H9 (cell line): ENCODE results near the gene IGF2BP2. TPM values are rescaled to one million over a fixed set of nuclear protein-coding genes. Genes with fewer than 3 reads are reported as not detected.

Experiments
- DNase-seq: peaks from one replicate; pipeline ENCODE4 v3.0.0-alpha.2; 2017
- H2AFZ ChIP-seq: one replicate; pipeline ENCODE4 v1.6.1; 2013; ENCODE audit warnings: mild to moderate bottlenecking, low read length, control low read depth, moderate library complexity
- H2AK5ac ChIP-seq: 2 replicates; pipeline ENCODE4 v1.6.1; 2013; ENCODE audit warnings: low read length, control low read depth, mixed read lengths; ENCODE audit not compliant: insufficient read length
- H2BK120ac ChIP-seq: one replicate; pipeline ENCODE4 v1.6.1; 2013; ENCODE audit warnings: low read depth, mild to moderate bottlenecking, low read length, control low read depth, inconsistent platforms; ENCODE audit not compliant: poor library complexity, severe bottlenecking
- H2BK12ac ChIP-seq: 2 replicates; pipeline ENCODE4 v1.6.1; 2013; ENCODE audit warnings: low read length, control low read depth, mixed read lengths, low read depth; ENCODE audit not compliant: insufficient read length
- H2BK15ac ChIP-seq: 2 replicates; pipeline ENCODE4 v1.6.1; 2013; ENCODE audit warnings: low read depth, low read length, control low read depth
- H2BK20ac ChIP-seq: one replicate; pipeline ENCODE4 v1.6.1; 2013; ENCODE audit warnings: low read depth, mild to moderate bottlenecking, low read length, control low read depth, inconsistent platforms; ENCODE audit not compliant: poor library complexity, severe bottlenecking
- H2BK5ac ChIP-seq: 2 replicates; pipeline ENCODE4 v1.6.1; 2013; ENCODE audit warnings: low read length, control low read depth, mixed read lengths; ENCODE audit not compliant: insufficient read length
- H3K14ac ChIP-seq: 2 replicates; pipeline ENCODE4 v1.6.1; 2013; ENCODE audit warnings: low read length, control low read depth; ENCODE audit not compliant: insufficient read depth
- H3K18ac ChIP-seq: 2 replicates; pipeline ENCODE4 v1.6.1; 2013; ENCODE audit warnings: low read depth, mild to moderate bottlenecking, mixed read lengths, low read length, control low read depth; ENCODE audit not compliant: insufficient read length
- H3K23ac ChIP-seq: 2 replicates; pipeline ENCODE4 v1.6.1; 2013; ENCODE audit warnings: low read length, control low read depth, mixed read lengths, low read depth; ENCODE audit not compliant: insufficient read length
- H3K23me2 ChIP-seq: 2 replicates; pipeline ENCODE4 v1.6.1; 2013; ENCODE audit warnings: low read depth, mild to moderate bottlenecking, mixed read lengths, low read length, control low read depth; ENCODE audit not compliant: insufficient read length, poor library complexity, severe bottlenecking
- H3K27ac ChIP-seq: 2 replicates; pipeline ENCODE4 v1.5.1; 2013; ENCODE audit warnings: low read length, control low read depth, mixed read lengths, low read depth; ENCODE audit not compliant: insufficient read length
- H3K27me3 ChIP-seq: 2 replicates; pipeline ENCODE4 v1.6.1; 2013; ENCODE audit warnings: low read length, control low read depth, inconsistent platforms; ENCODE audit not compliant: insufficient read depth
- H3K4ac ChIP-seq: 2 replicates; pipeline ENCODE4 v1.6.1; 2013; ENCODE audit warnings: low read depth, mild to moderate bottlenecking, control low read depth, inconsistent platforms, low read length, moderate library complexity
- H3K4me1 ChIP-seq: 2 replicates; pipeline ENCODE4 v1.6.1; 2013; ENCODE audit warnings: low read length, control low read depth, inconsistent platforms; ENCODE audit not compliant: insufficient read depth
- H3K4me2 ChIP-seq: 2 replicates; pipeline ENCODE4 v1.6.1; 2013; ENCODE audit warnings: low read length, control low read depth, mixed read lengths; ENCODE audit not compliant: insufficient read length, insufficient read depth
- H3K56ac ChIP-seq: 2 replicates; pipeline ENCODE4 v1.6.1; 2013; ENCODE audit warnings: low read depth, mild to moderate bottlenecking, mixed read lengths, low read length, control low read depth; ENCODE audit not compliant: insufficient read length
- H3K79me1 ChIP-seq: 2 replicates; pipeline ENCODE4 v1.6.1; 2013; ENCODE audit warnings: low read depth, mild to moderate bottlenecking, moderate library complexity, low read length, control low read depth, inconsistent platforms; ENCODE audit not compliant: insufficient read depth, poor library complexity, severe bottlenecking
- H3K79me2 ChIP-seq: 2 replicates; pipeline ENCODE4 v1.6.1; 2013; ENCODE audit warnings: low read length, control low read depth, inconsistent platforms; ENCODE audit not compliant: insufficient read depth
- H3K9ac ChIP-seq: 2 replicates; pipeline ENCODE4 v1.6.1; 2013; ENCODE audit warnings: low read length, control low read depth, mixed read lengths; ENCODE audit not compliant: insufficient read length; ENCODE audit errors: extremely low read depth
- H3K9me3 ChIP-seq: one replicate; pipeline ENCODE4 v1.6.1; 2013; ENCODE audit warnings: low read depth, low read length, inconsistent platforms; ENCODE audit not compliant: control insufficient read depth
- H3T11ph ChIP-seq: one replicate; pipeline ENCODE4 v1.6.1; 2013; ENCODE audit warnings: mild to moderate bottlenecking, low read length, control low read depth, inconsistent platforms
- H4K20me1 ChIP-seq: one replicate; pipeline ENCODE4 v1.6.1; 2013; ENCODE audit not compliant: control insufficient read depth, insufficient read length, insufficient read depth
- H4K5ac ChIP-seq: 2 replicates; pipeline ENCODE4 v1.6.1; 2013; ENCODE audit warnings: low read depth, mild to moderate bottlenecking, mixed read lengths, low read length, control low read depth; ENCODE audit not compliant: insufficient read length
- H4K8ac ChIP-seq: replicated peaks from 2 replicates; pipeline ENCODE4 v1.6.1; 2013; ENCODE audit warnings: low read length, control low read depth, mixed read lengths, low read depth; ENCODE audit not compliant: insufficient read length
- H4K91ac ChIP-seq: 2 replicates; pipeline ENCODE4 v1.6.1; 2013; ENCODE audit warnings: low read depth, mild to moderate bottlenecking, moderate library complexity, mixed read lengths, low read length, control low read depth; ENCODE audit not compliant: insufficient read length
- H3K27ac Mint-ChIP-seq, 3 experiments: 2 replicates in 2 of 3; 3 replicates in 1 of 3; pipeline ENCODE4 v1.8.0; 2020 to 2021; ENCODE audit warnings: mixed read lengths in 3 of 3, mild to moderate bottlenecking in 1 of 3, moderate library complexity in 1 of 3
- H3K27me3 Mint-ChIP-seq: 2 replicates; pipeline ENCODE4 v1.8.0; 2021; ENCODE audit warnings: low read depth, mild to moderate bottlenecking, moderate library complexity, mixed read lengths
- H3K36me3 Mint-ChIP-seq, 3 experiments: 2 replicates in 2 of 3; 3 replicates in 1 of 3; pipeline ENCODE4 v1.8.0; 2020 to 2021; ENCODE audit warnings: low read depth in 3 of 3, mixed read lengths in 3 of 3; ENCODE audit not compliant: insufficient read depth in 1 of 3
- H3K4me1 Mint-ChIP-seq, 2 experiments: 2 replicates each; pipeline ENCODE4 v1.8.0; 2020; ENCODE audit warnings: mixed read lengths in 2 of 2
- H3K4me3 Mint-ChIP-seq, 2 experiments: 2 replicates in 1 of 2; 3 replicates in 1 of 2; pipeline ENCODE4 v1.8.0; 2020 to 2021; ENCODE audit warnings: mild to moderate bottlenecking in 2 of 2, mixed read lengths in 2 of 2, moderate library complexity in 1 of 2
- H3K9me3 Mint-ChIP-seq, 2 experiments: 2 replicates in 1 of 2; 3 replicates in 1 of 2; pipeline ENCODE4 v1.8.0; 2020; ENCODE audit warnings: mild to moderate bottlenecking in 2 of 2, mixed read lengths in 2 of 2, moderate library complexity in 1 of 2
- WGBS: extraction: QIAGEN DNeasy Blood & Tissue Kit; methylation state at CpG from one replicate; pipeline ENCODE4 v1.1.7; 2013; ENCODE audit warnings: missing lambda C conversion rate, low lambda C conversion rate, mixed read lengths; ENCODE audit not compliant: insufficient read length; ENCODE audit errors: extremely low coverage; 5-methylcytosine and 5-hydroxymethylcytosine counted together
- total RNA-seq: library from RNA; stranded (reverse); gene quantifications from 2 replicates; pipeline ENCODE4 v1.2.1, GENCODE V29; 2021
- TF ChIP-seq, protein P1 (sequence below): fragments of 200-600 bp; sonication (generic); conservative IDR thresholded peaks from 3 replicates; pipeline ENCODE4 v1.8.0; 2021; ENCODE audit warnings: antibody characterized with exemption, mild to moderate bottlenecking

Gene IGF2BP2
- total RNA-seq, 1 experiment from 2014 or later, result 130 TPM

DNA sequence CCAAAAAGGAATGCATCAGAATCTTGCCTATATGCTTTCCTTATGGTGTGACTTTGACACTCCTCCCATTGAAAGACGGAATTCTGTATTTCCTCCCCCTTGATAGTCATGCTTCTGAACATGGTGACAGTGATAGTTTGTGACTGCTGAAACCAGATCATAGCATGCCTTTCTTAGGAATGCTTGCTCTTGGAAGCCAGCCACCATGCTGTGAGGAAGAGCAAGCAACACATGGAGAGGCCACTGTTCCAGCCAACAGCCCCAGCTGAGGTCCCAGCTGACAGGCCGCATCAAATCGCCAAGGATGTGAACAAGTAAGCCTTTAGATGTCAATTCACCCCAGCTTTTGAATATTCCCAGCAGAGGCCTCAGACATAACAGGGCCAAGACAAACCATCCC, 100.1 kb downstream of the IGF2BP2 start:
- Mint-ChIP-seq H3K27me3 (no peaks in the 10 kb centered on the region), H3K4me3 (no peak overlapping the region), H3K36me3 (no peaks in the 10 kb centered on the region), H3K4me1 (peaks cover 64 to 70% of the 10 kb centered on the region in 2 experiments), H3K9me3 (no peaks in the 10 kb centered on the region), H3K27ac (no peak overlapping the region)
- no peaks in the 10 kb centered on the region for H3K79me1 ChIP-seq
- no peak overlapping the region for H3K18ac ChIP-seq
- WGBS, result no CpG with 5 or more reads among the region's 3 CpGs
- H3K14ac ChIP-seq, result no peak overlapping the region
- H2AFZ ChIP-seq, result no peak overlapping the region
- no peaks in the 10 kb centered on the region for H3K23me2 ChIP-seq
- H3K9ac ChIP-seq, result no peak overlapping the region
- H4K20me1 ChIP-seq, result no peaks in the 10 kb centered on the region
- H3K4me2 ChIP-seq, result no peak overlapping the region
- H3K27ac ChIP-seq, result no peak overlapping the region
- H2BK20ac ChIP-seq, result no peak overlapping the region
- H3K23ac ChIP-seq, result no peak overlapping the region
- no peak overlapping the region for H4K91ac ChIP-seq
- no peak overlapping the region for H2AK5ac ChIP-seq
- no peak overlapping the region for H2BK15ac ChIP-seq
- H3K27me3 ChIP-seq, result no peaks in the 10 kb centered on the region
- no peak overlapping the region for H3K4ac ChIP-seq
- H3K4me1 ChIP-seq, result peaks cover 36% of the 10 kb centered on the region; the same call in 1 of the 2 replicates
- no peak overlapping the region for H3K56ac ChIP-seq
- no peak overlapping the region for H3T11ph ChIP-seq
- H2BK5ac ChIP-seq, result no peak overlapping the region
- TF ChIP-seq, protein P1, sequence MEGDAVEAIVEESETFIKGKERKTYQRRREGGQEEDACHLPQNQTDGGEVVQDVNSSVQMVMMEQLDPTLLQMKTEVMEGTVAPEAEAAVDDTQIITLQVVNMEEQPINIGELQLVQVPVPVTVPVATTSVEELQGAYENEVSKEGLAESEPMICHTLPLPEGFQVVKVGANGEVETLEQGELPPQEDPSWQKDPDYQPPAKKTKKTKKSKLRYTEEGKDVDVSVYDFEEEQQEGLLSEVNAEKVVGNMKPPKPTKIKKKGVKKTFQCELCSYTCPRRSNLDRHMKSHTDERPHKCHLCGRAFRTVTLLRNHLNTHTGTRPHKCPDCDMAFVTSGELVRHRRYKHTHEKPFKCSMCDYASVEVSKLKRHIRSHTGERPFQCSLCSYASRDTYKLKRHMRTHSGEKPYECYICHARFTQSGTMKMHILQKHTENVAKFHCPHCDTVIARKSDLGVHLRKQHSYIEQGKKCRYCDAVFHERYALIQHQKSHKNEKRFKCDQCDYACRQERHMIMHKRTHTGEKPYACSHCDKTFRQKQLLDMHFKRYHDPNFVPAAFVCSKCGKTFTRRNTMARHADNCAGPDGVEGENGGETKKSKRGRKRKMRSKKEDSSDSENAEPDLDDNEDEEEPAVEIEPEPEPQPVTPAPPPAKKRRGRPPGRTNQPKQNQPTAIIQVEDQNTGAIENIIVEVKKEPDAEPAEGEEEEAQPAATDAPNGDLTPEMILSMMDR, result no peak
- no peak for DNase-seq
- no peak overlapping the region for H4K8ac ChIP-seq
- no peak overlapping the region for H2BK120ac ChIP-seq
- H3K79me2 ChIP-seq, result peaks cover 17% of the 10 kb centered on the region; the same call in 1 of the 2 replicates
- H3K9me3 ChIP-seq, result no peaks in the 10 kb centered on the region
- H4K5ac ChIP-seq, result no peak overlapping the region
- no peak overlapping the region for H2BK12ac ChIP-seq
